A549 (cell line): ENCODE measurements around the gene LRRC28. TPM values are rescaled to one million over a fixed set of nuclear protein-coding genes. Genes with fewer than 3 reads are reported as not detected.

Experiments used
- ATAC-seq, 2 experiments: fragments of 200-7000 bp in 1 of 2; fragments of >200 bp in 1 of 2; cut with Nextera tagmentation in 1 of 2; cut with Tn5 transposase in 1 of 2; 3 replicates each; pipeline versions ENCODE4 v1.8.0 to v1.9.1; 2018 to 2020; ENCODE audit warnings: mild to moderate bottlenecking in 1 of 2, moderate library complexity in 1 of 2
- CTCF ChIA-PET: fragments of 300-600 bp; sonication (Branson Sonifier 250); formaldehyde crosslinking; extraction: SDS; loops from one replicate; lab custom pipeline; 2021; ENCODE audit warnings: antibody characterized with exemption, inconsistent platforms; lab: Yijun Ruan, JAX
- POLR2A ChIA-PET: fragments of 350-600 bp; formaldehyde crosslinking; extraction: SDS; loops from one replicate; lab custom pipeline; 2021; ENCODE audit warnings: antibody characterized with exemption, inconsistent platforms; lab: Yijun Ruan, JAX
- DNase-seq, 2 experiments: peaks; one replicate each; pipeline versions ENCODE4 v3.0.0 to v3.0.0-alpha.2; 2011 to 2016; ENCODE audit warnings: low read depth in 1 of 2, low spot score in 1 of 2
- FAIRE-seq: peaks from 2 replicates; lab custom pipeline; 2011; peaks lifted over from hg19 to GRCh38; lab: Jason Lieb, UNC
- H3K27ac ChIP-seq, 2 experiments: fragments of >200 bp; sonication (Bioruptor Twin); formaldehyde crosslinking; 3 replicates each; pipeline ENCODE4 v1.5.1; 2016 to 2017
- H3K4me1 ChIP-seq: fragments of >200 bp; sonication (Bioruptor Twin); formaldehyde crosslinking; 3 replicates; pipeline ENCODE4 v1.6.1; 2016
- H3K4me2 ChIP-seq: fragments of >200 bp; sonication (Bioruptor Twin); formaldehyde crosslinking; 3 replicates; pipeline ENCODE4 v1.6.1; 2016
- H3K4me3 ChIP-seq: fragments of >200 bp; sonication (Bioruptor Twin); formaldehyde crosslinking; 3 replicates; pipeline ENCODE4 v1.5.1; 2016
- H3K9me3 ChIP-seq: fragments of >200 bp; sonication (Bioruptor Twin); formaldehyde crosslinking; 3 replicates; pipeline ENCODE4 v1.6.1; 2016
- BCL3 ChIP-seq: fragments of >200 bp; sonication (Bioruptor Twin); formaldehyde crosslinking; IDR thresholded peaks from 3 replicates; pipeline ENCODE4 v1.6.1; 2016
- CBX8 ChIP-seq: fragments of 200-600 bp; sonication (generic); IDR thresholded peaks from 2 replicates; pipeline ENCODE4 v1.6.1; 2016
- CEBPB ChIP-seq, 2 experiments: fragments of >200 bp in 1 of 2; sonication (Bioruptor Twin) in 1 of 2; formaldehyde crosslinking in 1 of 2; IDR thresholded peaks; 2 replicates each; pipeline ENCODE4 v1.6.1; 2012 to 2016
- CHD2 ChIP-seq: fragments of 150-350 bp; IDR thresholded peaks from 2 replicates; pipeline ENCODE4 v1.6.1; 2014; ENCODE audit warnings: low read length; ENCODE audit not compliant: partially characterized antibody
- CHD4 ChIP-seq: fragments of 200-600 bp; sonication (generic); IDR thresholded peaks from 2 replicates; pipeline ENCODE4 v1.6.1; 2016; ENCODE audit warnings: antibody characterized with exemption, mild to moderate bottlenecking, borderline replicate concordance
- CTCF ChIP-seq: fragments of >200 bp; sonication (Bioruptor Twin); formaldehyde crosslinking; IDR thresholded peaks from 3 replicates; pipeline ENCODE4 v1.5.1; 2016
- EHMT2 ChIP-seq: fragments of 200-600 bp; sonication (generic); IDR thresholded peaks from 2 replicates; pipeline ENCODE4 v1.6.1; 2016; ENCODE audit warnings: antibody characterized with exemption, low read depth, mild to moderate bottlenecking, moderate library complexity
- ELK1 ChIP-seq: fragments of 150-350 bp; IDR thresholded peaks from 2 replicates; pipeline ENCODE4 v1.6.1; 2014; ENCODE audit warnings: low read depth, mild to moderate bottlenecking, low read length
- EP300 ChIP-seq, 2 experiments: fragments of >200 bp; sonication (Bioruptor Twin); formaldehyde crosslinking; IDR thresholded peaks; 2 replicates in 1 of 2; 3 replicates in 1 of 2; pipeline ENCODE4 v1.6.1; 2016 to 2017
- ESRRA ChIP-seq: fragments of 150-350 bp; IDR thresholded peaks from 2 replicates; pipeline ENCODE4 v1.6.1; 2014; ENCODE audit warnings: mild to moderate bottlenecking, low read length, borderline replicate concordance
- FOSL2 ChIP-seq, 2 experiments: fragments of 450-650 bp in 1 of 2; fragments of >200 bp in 1 of 2; sonication (Bioruptor Twin) in 1 of 2; formaldehyde crosslinking; IDR thresholded peaks; 2 replicates each; pipeline versions ENCODE4 v1.5.0 to v1.6.1; 2016 to 2020; ENCODE audit warnings: mild to moderate bottlenecking in 1 of 2, moderate library complexity in 1 of 2
- FOXS1 ChIP-seq: fragments of 250-450 bp; sonication (Bioruptor Pico); IDR thresholded peaks from 2 replicates; pipeline ENCODE4 v1.5.0; 2020; ENCODE audit warnings: mild to moderate bottlenecking, moderate library complexity
- GATA3 ChIP-seq: IDR thresholded peaks from 2 replicates; pipeline ENCODE4 v1.6.1; 2012; ENCODE audit warnings: borderline replicate concordance
- HES2 ChIP-seq: fragments of >200 bp; sonication (Bioruptor Twin); formaldehyde crosslinking; IDR thresholded peaks from 2 replicates; pipeline ENCODE4 v1.6.1; 2016
- HOXB5 ChIP-seq: fragments of 250-450 bp; sonication (Bioruptor Pico); IDR thresholded peaks from 2 replicates; pipeline ENCODE4 v1.5.0; 2020; ENCODE audit warnings: mild to moderate bottlenecking, moderate library complexity
- JUN ChIP-seq, 2 experiments: fragments of >200 bp; sonication (Bioruptor Twin); formaldehyde crosslinking; IDR thresholded peaks; 2 replicates in 1 of 2; 3 replicates in 1 of 2; pipeline ENCODE4 v1.6.1; 2016 to 2017
- JUNB ChIP-seq: fragments of >200 bp; sonication (Bioruptor Twin); formaldehyde crosslinking; IDR thresholded peaks from 2 replicates; pipeline ENCODE4 v1.6.1; 2016
- KDM1A ChIP-seq: fragments of 200-600 bp; sonication (generic); IDR thresholded peaks from 2 replicates; pipeline ENCODE4 v1.6.1; 2016; ENCODE audit warnings: low read depth, mild to moderate bottlenecking
- KDM5A ChIP-seq: fragments of 200-600 bp; sonication (generic); IDR thresholded peaks from 2 replicates; pipeline ENCODE4 v1.6.1; 2016; ENCODE audit warnings: antibody characterized with exemption, mild to moderate bottlenecking
- MAFK ChIP-seq: fragments of 450-650 bp; IDR thresholded peaks from 2 replicates; pipeline ENCODE4 v1.6.1; 2014; ENCODE audit not compliant: partially characterized antibody
- MAX ChIP-seq: IDR thresholded peaks from 2 replicates; pipeline ENCODE4 v1.6.1; 2012
- MAZ ChIP-seq: fragments of 150-350 bp; IDR thresholded peaks from 2 replicates; pipeline ENCODE4 v1.6.1; 2014; ENCODE audit warnings: antibody characterized with exemption, low read depth, low read length, borderline replicate concordance
- NFE2L2 ChIP-seq: fragments of 150-350 bp; conservative IDR thresholded peaks from 2 replicates; pipeline ENCODE4 v1.6.1; 2014; ENCODE audit warnings: low read length
- NPAS2 ChIP-seq: fragments of 250-450 bp; sonication (Bioruptor Pico); IDR thresholded peaks from 2 replicates; pipeline ENCODE4 v1.8.0; 2022; ENCODE audit warnings: mild to moderate bottlenecking, moderate library complexity, borderline replicate concordance
- NR3C1 ChIP-seq: fragments of >200 bp; sonication (Bioruptor Twin); formaldehyde crosslinking; IDR thresholded peaks from 3 replicates; pipeline ENCODE4 v1.6.1; 2017
- PBX3 ChIP-seq: IDR thresholded peaks from 2 replicates; pipeline ENCODE4 v1.6.1; 2012
- PHF8 ChIP-seq: fragments of 200-600 bp; sonication (generic); IDR thresholded peaks from 2 replicates; pipeline ENCODE4 v1.6.1; 2016; ENCODE audit warnings: low read depth, mild to moderate bottlenecking, antibody characterized with exemption, moderate library complexity, borderline replicate concordance
- POLR2A ChIP-seq: IDR thresholded peaks from 2 replicates; pipeline ENCODE4 v1.6.1; 2012; ENCODE audit warnings: mild to moderate bottlenecking, low read length
- RARB ChIP-seq: fragments of 250-450 bp; sonication (Bioruptor Pico); IDR thresholded peaks from 2 replicates; pipeline ENCODE4 v1.8.0; 2021; ENCODE audit warnings: mild to moderate bottlenecking, moderate library complexity
- RFX5 ChIP-seq: fragments of 450-650 bp; IDR thresholded peaks from 2 replicates; pipeline ENCODE4 v1.7.1; 2014; ENCODE audit warnings: antibody characterized with exemption, mild to moderate bottlenecking, moderate library complexity
- SMC3 ChIP-seq: fragments of >200 bp; sonication (Bioruptor Twin); formaldehyde crosslinking; IDR thresholded peaks from 3 replicates; pipeline ENCODE4 v1.6.1; 2018; ENCODE audit warnings: inconsistent platforms
- SREBF2 ChIP-seq: fragments of 450-650 bp; IDR thresholded peaks from 2 replicates; pipeline ENCODE4 v1.6.1; 2014; ENCODE audit warnings: mild to moderate bottlenecking, moderate library complexity
- TFCP2L1 ChIP-seq: fragments of 250-450 bp; sonication (Bioruptor Pico); IDR thresholded peaks from 2 replicates; pipeline ENCODE4 v1.5.0; 2021; ENCODE audit warnings: mild to moderate bottlenecking
- TP53 ChIP-seq: fragments of 250-450 bp; sonication (Bioruptor Pico); IDR thresholded peaks from 2 replicates; pipeline ENCODE4 v1.5.0; 2021; ENCODE audit warnings: mild to moderate bottlenecking, moderate library complexity
- ZNF302 ChIP-seq: fragments of 250-450 bp; sonication (Bioruptor Pico); IDR thresholded peaks from 2 replicates; pipeline ENCODE4 v1.9.0; 2021; ENCODE audit warnings: inconsistent platforms, mild to moderate bottlenecking, moderate library complexity
- WGBS: methylation state at CpG from one replicate; pipeline ENCODE4 v1.1.6; 2017; ENCODE audit errors: missing lambda C conversion rate; 5-methylcytosine and 5-hydroxymethylcytosine counted together
- polyA minus RNA-seq: library from RNA; depleted of rRNA, polyadenylated mRNA; stranded (reverse); fragments of >200 nt; gene quantifications from 2 replicates; pipeline ENCODE4 v1.2.3, GENCODE V29; 2011; rRNA and poly(A)+ RNA removed
- polyA plus RNA-seq, 4 experiments: library from polyadenylated mRNA; depleted of rRNA in 3 of 4; stranded (reverse); fragments of >200 nt; fragmentation: RNase III in 1 of 4; extraction: RNeasy Plus Mini Kit Qiagen cat#74134 plus additional on column Dnase treatment in 1 of 4; gene quantifications; 2 replicates in 3 of 4; 3 replicates in 1 of 4; pipeline ENCODE4 v1.2.3, GENCODE V29; 2011 to 2017

Gene LRRC28
- polyA plus RNA-seq (2011; rRNA removed) (62.4 and 75.0 TPM in 2 replicates), polyA plus RNA-seq (2017; fragmentation: RNase III; extraction: RNeasy Plus Mini Kit Qiagen cat#74134 plus additional on column Dnase treatment) (18.2 to 22.3 TPM (median 19.6 TPM) in 3 replicates), polyA minus RNA-seq (50.7 and 58.5 TPM in 2 replicates)
- polyA plus RNA-seq (2012; cell fraction: cytosol; rRNA removed) = 20.4 and 23.3 TPM in 2 replicates
- 7.8 and 13.6 TPM in 2 replicates for polyA plus RNA-seq (2012; cell fraction: nucleus; rRNA removed)

- WGBS = 1% methylated on average over 41 of the region's 90 CpGs
- peak within 1 kb of the TSS; percentile 91 for H3K27ac ChIP-seq
- H3K4me3 ChIP-seq = peak within 1 kb of the TSS; percentile 76
- DNase-seq = peak; percentile 92 to 99
- ChIA-PET CTCF (interaction anchor here (1.0 to 2.9 kb wide), 6 partner anchors 13 to 505 kb away, joined by 3 to 13 read pairs (median 4); no protein-coding TSS in a partner anchor), POLR2A (interaction anchor here (0.6 to 2.1 kb wide), 16 partner anchors 9 to 832 kb away, joined by 3 to 11 read pairs (median 5); partner anchors contain the start of genes LYSMD4 and SYNM)
- peak within 1 kb of the TSS; percentile 91 for H3K4me2 ChIP-seq
- no peaks in the 10 kb centered on the region for H3K9me3 ChIP-seq
- peaks cover 15% of the 10 kb centered on the region; the same call in 2 of the 3 replicates for H3K4me1 ChIP-seq
- peak; percentile 91 to 96 for ATAC-seq
- peak; percentile 92 for FAIRE-seq
- TF ChIP-seq JUN (IDR thresholded peaks at IDR 0.05) (peak; percentile 87 to 94; a peak in 4 of 5 replicates), TFCP2L1 (no peak), EHMT2 (no peak), ELK1 (no peak), NR3C1 (no peak), CHD2 (peak; percentile 98), MAZ (0 out of 2 replicates have a peak, but pooled peaks have one; percentile 50), BCL3 (peak; percentile 94), PBX3 (peak; percentile 42; the same call in 1 of the 2 replicates), MAFK (no peak), SREBF2 (no peak), EP300 (IDR thresholded peaks at IDR 0.05) (no peak), CEBPB (IDR thresholded peaks at IDR 0.05) (no peak), SMC3 (peak; percentile 13; the same call in 1 of the 3 replicates), NFE2L2 (no peak), MAX (peak; percentile 84), POLR2A (peak; percentile 91), JUNB (no peak), ESRRA (no peak), CTCF (no peak), FOXS1 (no peak), PHF8 (peak; percentile 54; the same call in 1 of the 2 replicates), CHD4 (no peak), TP53 (CRISPR knock-in tag) (no peak), FOSL2 (IDR thresholded peaks at IDR 0.05) (no peak), FOSL2 (CRISPR knock-in tag; IDR thresholded peaks at IDR 0.05) (no peak), CBX8 (no peak), NPAS2 (no peak), KDM1A (no peak), RARB (CRISPR knock-in tag) (no peak), HES2 (no peak), KDM5A (peak; percentile 47; the same call in 1 of the 2 replicates), HOXB5 (CRISPR knock-in tag) (no peak), ZNF302 (CRISPR knock-in tag) (no peak), RFX5 (no peak), GATA3 (peak; percentile 62; the same call in 1 of the 2 replicates)
Measured at GRCh38 chr15:99250857-99251841, at the start of gene LRRC28. Gene LRRC28, plus strand, starts transcription at chr15:99251481. Its CDS starts 4,477 bp downstream, at chr15:99255958.
